GM18499 (cell line): ENCODE results near the gene NDUFB10.

Source experiments
- ATAC-seq: cut with Tn5 transposase; IDR thresholded peaks from one replicate; pipeline ENCODE4 v1.9.1; 2021; ENCODE audit warnings: moderate number of reproducible peaks; ENCODE audit not compliant: insufficient read depth, unreplicated experiment

The NDUFB10 gene

DNA sequence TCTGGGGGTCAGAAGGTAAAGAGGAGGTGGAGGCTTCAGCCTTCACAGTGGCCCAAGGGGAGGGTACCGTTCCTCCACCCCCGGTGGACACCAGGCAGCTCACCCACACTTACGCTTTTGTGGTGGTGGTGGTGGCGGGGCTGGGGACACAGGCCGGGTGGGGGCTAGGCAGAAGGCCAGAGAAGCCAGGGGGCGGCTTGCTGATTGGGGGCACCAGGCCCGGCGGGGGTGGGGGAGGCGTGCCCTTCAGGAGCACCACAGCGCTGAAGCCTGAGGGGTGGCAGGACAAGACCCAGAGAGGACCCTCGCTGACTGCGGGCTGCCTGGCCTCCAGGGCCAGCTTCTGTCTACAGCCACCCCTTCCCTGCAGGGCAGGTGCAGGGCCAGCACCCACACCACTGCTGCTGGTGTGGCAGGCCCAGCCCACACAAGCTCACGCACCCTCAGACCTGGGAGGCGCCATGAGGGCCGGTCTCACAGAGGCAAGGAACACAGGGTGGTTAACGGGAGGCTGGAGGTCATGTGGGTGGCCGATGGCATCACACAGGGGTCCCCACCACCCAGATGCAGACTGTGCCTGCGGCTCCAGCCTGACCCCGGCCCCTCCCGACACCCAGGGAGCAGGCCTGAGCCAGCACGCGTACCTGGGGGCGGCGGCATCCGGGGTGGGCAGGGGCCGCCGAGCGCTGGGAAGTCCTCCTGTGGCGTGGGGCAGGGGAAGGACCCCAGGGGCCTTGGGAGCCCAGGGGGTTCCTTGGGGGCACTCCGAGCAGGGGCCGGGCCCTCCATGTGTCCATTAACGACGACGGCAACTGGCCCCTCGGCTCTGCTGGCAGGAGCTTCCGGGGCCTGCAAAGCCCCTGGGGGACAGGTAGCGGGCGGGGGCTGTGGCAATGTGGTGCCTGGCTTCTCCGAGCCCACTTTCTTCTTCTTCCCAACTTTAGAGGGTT lies 39.8 kb downstream of the NDUFB10 start:
- no peak for ATAC-seq

- ATAC-seq: no peak
Observed at GRCh38 chr16:1999866-2000514, 40.7 kb downstream of the NDUFB10 start.

GRCh38 chr16:2001035-2001434 lies 41.7 kb downstream of the NDUFB10 start:
- no peak for ATAC-seq

GRCh38 chr16:2001456-2002355 lies 42.4 kb downstream of the NDUFB10 start:
- ATAC-seq: no peak

GRCh38 chr16:2002406-2003230 lies 43.3 kb downstream of the NDUFB10 start:
- ATAC-seq: no peak

DNA sequence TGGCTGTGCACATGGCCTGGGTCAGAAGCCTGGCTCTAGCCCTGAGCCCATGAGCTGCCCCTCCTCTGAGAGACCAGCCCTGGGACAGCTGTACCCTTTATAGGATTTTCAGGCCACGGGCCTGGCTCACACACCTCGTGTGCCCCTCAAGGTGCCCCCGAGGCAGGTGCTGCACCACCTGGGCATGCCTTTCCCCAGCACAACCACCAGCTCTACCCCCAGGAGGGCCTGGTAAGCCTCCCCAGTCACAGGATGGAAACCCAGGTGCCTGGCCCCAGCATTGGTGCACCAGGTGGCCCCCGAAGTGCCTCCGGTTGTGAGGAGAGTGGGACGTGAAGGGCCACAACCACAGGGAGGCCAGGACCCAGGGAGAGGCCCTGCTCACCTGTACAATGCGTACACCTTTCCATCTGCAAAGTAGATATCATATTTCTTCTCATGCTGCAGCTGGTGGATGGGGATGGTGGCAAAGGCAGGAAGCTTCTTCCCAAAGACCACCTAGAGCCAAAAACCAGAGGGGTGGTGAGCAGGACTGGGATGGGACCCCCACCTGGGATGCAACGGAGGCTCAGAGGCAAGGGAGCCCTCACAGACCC lies 44.0 kb downstream of the NDUFB10 start:
- no peak for ATAC-seq

GRCh38 chr16:2003827-2004641 lies 44.7 kb downstream of the NDUFB10 start:
- no peak for ATAC-seq

GRCh38 chr16:2004795-2005517 lies 45.6 kb downstream of the NDUFB10 start:
- ATAC-seq: no peak

DNA sequence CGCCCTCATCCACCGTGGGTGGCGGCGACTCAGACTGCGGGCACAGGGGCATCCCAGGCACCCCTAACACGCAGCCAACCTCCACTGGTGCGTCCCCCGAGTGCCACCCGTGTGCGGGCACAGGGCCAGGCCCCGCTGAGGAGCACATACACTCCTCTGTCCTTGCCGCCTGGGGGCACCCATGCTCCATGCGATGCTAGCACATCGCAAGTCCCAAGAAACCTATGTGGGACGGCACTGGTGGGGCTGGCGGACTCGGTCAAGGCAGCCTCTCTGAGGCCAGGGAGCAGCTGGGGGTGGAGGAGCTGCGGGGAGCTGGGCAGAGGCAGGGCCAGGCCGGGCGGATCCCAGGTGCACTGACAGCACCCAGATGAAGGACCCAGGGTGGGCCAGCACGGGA lies 46.3 kb downstream of the NDUFB10 start:
- ATAC-seq: no peak

GRCh38 chr16:2006317-2006716 lies 47.0 kb downstream of the NDUFB10 start:
- no peak for ATAC-seq

DNA sequence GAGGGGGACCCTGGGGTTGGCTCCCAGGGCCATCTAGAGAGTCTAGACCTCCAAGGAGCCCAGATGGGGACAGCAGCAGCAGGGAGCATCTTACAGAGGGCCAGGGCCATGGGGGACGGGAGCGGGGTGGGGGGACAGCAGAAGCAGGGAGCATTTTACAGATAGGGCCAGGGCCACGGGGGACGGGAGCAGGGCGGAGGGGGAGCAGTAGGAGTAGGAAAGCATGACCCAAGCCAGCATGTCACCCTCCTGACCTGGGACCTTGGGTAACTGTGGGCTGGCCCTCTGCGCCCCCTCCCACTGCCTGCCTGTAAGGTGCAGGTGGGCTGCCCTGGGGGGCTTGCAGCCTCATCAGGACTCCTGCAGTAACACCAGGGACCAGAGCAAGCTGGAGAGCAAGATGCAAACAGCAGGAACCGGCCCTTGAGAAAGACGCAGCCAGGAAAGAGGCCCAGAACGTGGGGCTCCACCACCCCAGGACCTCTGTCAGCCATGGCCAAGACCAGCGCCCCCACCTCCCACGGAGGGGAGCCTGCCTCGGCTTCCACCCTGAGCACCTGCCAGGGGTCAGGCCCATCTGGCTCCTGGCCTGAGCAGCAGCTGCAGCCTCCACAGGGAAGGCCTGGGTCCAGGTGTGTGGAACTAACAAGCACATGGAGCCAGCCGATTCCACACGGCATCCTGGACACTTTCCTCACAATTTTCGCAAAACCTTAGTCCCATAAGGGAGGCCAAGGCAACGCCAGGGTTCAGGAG lies 47.9 kb downstream of the NDUFB10 start:
- ATAC-seq: no peak

DNA sequence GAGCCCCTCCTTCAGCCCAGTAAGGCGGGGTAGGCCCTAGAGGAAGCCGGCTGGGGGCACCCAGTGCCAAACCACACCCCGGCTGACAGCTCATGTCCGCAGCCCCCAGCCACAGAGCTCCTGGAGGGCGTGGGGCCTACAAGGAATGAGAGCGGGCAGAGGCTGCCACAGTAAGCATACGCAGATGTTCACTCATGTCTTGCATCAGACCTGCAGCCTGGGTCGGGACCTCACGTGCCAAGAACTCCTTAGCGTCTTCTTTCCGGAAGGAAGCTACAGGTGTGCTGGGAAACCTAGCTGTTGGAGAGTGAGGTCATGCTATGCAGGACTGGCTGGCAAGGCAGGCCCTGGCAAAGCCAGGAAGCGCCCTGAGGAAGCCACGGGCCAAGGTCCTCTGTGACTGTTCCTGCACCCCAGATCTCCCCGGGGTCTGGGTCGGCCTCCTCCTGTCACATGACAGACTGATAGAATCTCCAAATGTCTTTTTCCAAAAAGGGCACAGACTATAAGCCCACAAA lies 48.7 kb downstream of the NDUFB10 start:
- no peak for ATAC-seq

- ATAC-seq: no peak
Observed at GRCh38 chr16:2008631-2009163, 49.4 kb downstream of the NDUFB10 start.

- ATAC-seq: no peak
Observed at GRCh38 chr16:2009164-2009711, 49.9 kb downstream of the NDUFB10 start.

DNA sequence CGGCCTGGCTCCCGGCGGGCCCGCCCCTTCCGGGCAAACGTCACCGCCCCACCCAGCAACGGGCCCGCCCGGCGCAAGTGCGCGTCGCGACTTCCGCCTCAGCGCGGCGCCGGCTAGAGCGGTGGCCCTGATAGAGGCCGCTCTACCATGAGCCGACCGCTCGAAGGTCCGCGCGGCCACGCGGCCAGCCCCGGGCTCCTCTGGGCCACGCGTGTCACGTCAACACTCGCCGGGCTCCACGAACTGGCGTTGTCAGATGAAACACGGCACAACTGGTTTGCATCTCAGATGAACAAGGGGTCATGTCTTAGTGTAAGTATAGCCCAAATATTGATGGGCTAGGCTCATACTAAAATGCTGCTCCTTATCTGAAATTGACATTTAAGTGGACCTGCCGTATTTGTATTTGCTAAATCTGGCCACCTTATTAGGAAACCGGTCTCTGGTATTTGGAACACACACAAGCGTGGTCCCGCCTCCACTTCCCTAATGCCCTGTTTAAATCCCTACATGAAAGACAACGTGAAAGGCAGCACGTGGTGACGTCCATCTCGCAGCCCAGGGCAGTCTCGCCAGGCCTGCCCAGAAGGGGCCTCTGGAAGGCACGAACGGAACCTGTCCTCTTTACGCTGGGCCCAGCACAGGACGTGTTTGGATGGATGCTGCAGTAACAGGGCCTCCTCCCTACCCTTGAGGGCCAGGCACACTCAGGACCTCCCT lies 50.6 kb downstream of the NDUFB10 start, which contains the start of gene ZNF598:
ZNF598 (minus strand) TSS at position 31 of the 720 bp plus-strand sequence.
- ATAC-seq: no peak
